MCF 10A (cell line): ENCODE measurements around the gene ADNP2. TPM values are rescaled to one million over a fixed set of nuclear protein-coding genes. Genes with fewer than 3 reads are reported as not detected.
A peak's percentile ranks its signal among the peaks of the same experiment; 100 is the strongest.

ENCODE experiments used
- BruUV-seq: library from RNA; stranded (reverse); fragments of 400-500 nt; replicated peaks from 2 replicates; lab custom pipeline; 2021; lab: Mats Ljungman, UMichigan
- CTCF ChIA-PET: fragments of 300-600 bp; sonication (Branson Sonifier 250); formaldehyde crosslinking; extraction: SDS; loops from one replicate; lab custom pipeline; 2021; ENCODE audit warnings: antibody characterized with exemption, inconsistent platforms; lab: Yijun Ruan, JAX
- POLR2A ChIA-PET: fragments of 300-600, 350-650 bp; sonication (Branson Sonifier 250); formaldehyde crosslinking; extraction: SDS; loops from one replicate; lab custom pipeline; 2020; ENCODE audit warnings: antibody characterized with exemption, inconsistent platforms; lab: Yijun Ruan, JAX
- DNase-seq: peaks from one replicate; pipeline ENCODE4 v3.0.0-alpha.2; 2018; ENCODE audit not compliant: unreplicated experiment
- H3K27ac Mint-ChIP-seq: one replicate; pipeline ENCODE4 v1.8.0; 2022; ENCODE audit warnings: mild to moderate bottlenecking, low read depth, mixed read lengths; ENCODE audit not compliant: unreplicated experiment
- H3K27me3 Mint-ChIP-seq: one replicate; pipeline ENCODE4 v1.8.0; 2022; ENCODE audit warnings: mixed read lengths; ENCODE audit not compliant: insufficient read depth, unreplicated experiment
- H3K36me3 Mint-ChIP-seq: one replicate; pipeline ENCODE4 v1.8.0; 2022; ENCODE audit warnings: mild to moderate bottlenecking, moderate library complexity, mixed read lengths; ENCODE audit not compliant: insufficient read depth, unreplicated experiment
- H3K4me1 Mint-ChIP-seq: one replicate; pipeline ENCODE4 v1.8.0; 2022; ENCODE audit warnings: mixed read lengths; ENCODE audit not compliant: insufficient read depth, unreplicated experiment
- H3K4me3 Mint-ChIP-seq: one replicate; pipeline ENCODE4 v1.8.0; 2022; ENCODE audit warnings: mild to moderate bottlenecking, moderate library complexity, mixed read lengths; ENCODE audit not compliant: unreplicated experiment
- H3K9me3 Mint-ChIP-seq: one replicate; pipeline ENCODE4 v1.8.0; 2022; ENCODE audit warnings: mixed read lengths; ENCODE audit not compliant: unreplicated experiment
- intact Hi-C: fragments of 100-400 bp; cut with micrococcal nuclease; formaldehyde crosslinking; loops from 2 replicates; pipeline ENCODE4 v1.14.1; 2022
- total RNA-seq: library from RNA; stranded (reverse); gene quantifications from 2 replicates; pipeline ENCODE4 v1.2.3, GENCODE V29; 2022
- TF ChIP-seq, protein P1 (sequence below): fragments of 200-600 bp; IDR thresholded peaks from one replicate; pipeline ENCODE4 v1.8.0; 2022; ENCODE audit warnings: antibody characterized with exemption, mild to moderate bottlenecking; ENCODE audit not compliant: unreplicated experiment

ADNP2 gene
- total RNA-seq, 1 experiment from 2014 or later, result 19.6 TPM

DNA sequence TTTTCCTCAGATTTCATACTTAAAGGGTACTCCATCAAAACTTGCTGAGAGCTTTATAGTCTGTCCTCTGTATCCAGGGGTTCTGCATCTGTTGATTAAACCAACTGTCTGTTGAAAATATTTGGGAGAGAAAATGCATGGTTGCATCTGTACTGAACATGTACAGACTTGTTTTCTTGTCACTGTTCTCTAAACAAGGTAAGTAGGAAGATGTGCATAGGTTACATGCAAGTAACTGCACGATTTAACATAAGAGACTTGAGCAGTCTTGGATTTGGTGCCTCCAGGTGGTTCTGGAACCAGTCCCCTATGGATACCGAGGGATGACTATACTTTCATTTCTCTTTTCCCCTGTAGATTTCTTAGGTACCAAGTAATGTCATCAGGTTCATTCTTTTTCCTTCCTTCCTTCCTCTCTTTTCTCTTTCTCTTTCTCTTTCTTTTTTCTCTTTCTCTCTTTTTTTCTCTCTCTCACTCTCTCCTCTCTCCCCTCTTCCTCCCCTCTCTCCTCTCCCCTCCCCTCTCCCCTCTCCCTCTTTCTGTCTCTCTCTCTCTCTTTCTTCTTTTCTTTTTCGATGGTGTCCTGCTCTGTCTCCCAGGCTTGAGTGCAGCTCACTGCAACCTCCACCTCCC, 23.2 kb downstream of the ADNP2 start:
- DNase-seq, result peak; percentile 16
- Mint-ChIP-seq H3K27ac (peak overlapping the region; percentile 85), H3K9me3 (no peaks in the 10 kb centered on the region), H3K36me3 (peaks cover 55% of the 10 kb centered on the region), H3K4me3 (peak overlapping the region; percentile 58), H3K27me3 (no peaks in the 10 kb centered on the region), H3K4me1 (peaks cover 24% of the 10 kb centered on the region)
- TF ChIP-seq, protein P1, sequence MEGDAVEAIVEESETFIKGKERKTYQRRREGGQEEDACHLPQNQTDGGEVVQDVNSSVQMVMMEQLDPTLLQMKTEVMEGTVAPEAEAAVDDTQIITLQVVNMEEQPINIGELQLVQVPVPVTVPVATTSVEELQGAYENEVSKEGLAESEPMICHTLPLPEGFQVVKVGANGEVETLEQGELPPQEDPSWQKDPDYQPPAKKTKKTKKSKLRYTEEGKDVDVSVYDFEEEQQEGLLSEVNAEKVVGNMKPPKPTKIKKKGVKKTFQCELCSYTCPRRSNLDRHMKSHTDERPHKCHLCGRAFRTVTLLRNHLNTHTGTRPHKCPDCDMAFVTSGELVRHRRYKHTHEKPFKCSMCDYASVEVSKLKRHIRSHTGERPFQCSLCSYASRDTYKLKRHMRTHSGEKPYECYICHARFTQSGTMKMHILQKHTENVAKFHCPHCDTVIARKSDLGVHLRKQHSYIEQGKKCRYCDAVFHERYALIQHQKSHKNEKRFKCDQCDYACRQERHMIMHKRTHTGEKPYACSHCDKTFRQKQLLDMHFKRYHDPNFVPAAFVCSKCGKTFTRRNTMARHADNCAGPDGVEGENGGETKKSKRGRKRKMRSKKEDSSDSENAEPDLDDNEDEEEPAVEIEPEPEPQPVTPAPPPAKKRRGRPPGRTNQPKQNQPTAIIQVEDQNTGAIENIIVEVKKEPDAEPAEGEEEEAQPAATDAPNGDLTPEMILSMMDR, result no peak
- ChIA-PET POLR2A (interaction anchor here (0.7 to 3.7 kb wide), 8 partner anchors 12 to 145 kb away, joined by 3 to 21 read pairs (median 7); partner anchors contain the start of genes RBFA and TXNL4A), CTCF (interaction anchor here (0.6 to 1.0 kb wide), 3 partner anchors 10 to 99 kb away, joined by 3 to 4 read pairs (median 3); no protein-coding TSS in a partner anchor)
- intact Hi-C loops, result no loop called here
- BruUV-seq, result no TSS peak

DNA sequence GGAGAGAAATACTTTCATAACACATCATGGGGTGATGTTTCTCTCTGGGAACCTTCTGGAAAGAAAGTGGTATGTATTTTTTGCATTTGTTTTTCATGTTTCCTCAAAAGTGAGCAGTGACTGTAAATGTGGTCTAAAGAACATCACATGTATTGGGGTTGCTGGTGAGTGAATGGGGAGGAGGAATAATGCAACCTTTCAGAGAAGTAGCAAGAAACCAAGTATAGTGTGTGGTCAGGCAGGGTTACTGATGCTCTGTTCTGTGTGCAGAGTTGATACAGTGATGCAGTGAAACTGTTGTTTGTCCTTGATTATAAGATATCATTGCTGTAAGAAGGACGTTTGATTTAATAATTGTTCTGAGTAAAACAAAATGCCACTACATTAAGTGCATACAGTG, 24.1 kb downstream of the ADNP2 start:
- ChIA-PET CTCF (no interaction called here), POLR2A (interaction anchor here (0.6 to 2.8 kb wide), 4 partner anchors 11 to 70 kb away, joined by 3 to 14 read pairs (median 6); no protein-coding TSS in a partner anchor)
- H3K9me3 Mint-ChIP-seq, result no peaks in the 10 kb centered on the region
- H3K4me3 Mint-ChIP-seq, result no peak overlapping the region
- H3K4me1 Mint-ChIP-seq, result peaks cover 24% of the 10 kb centered on the region
- no peaks in the 10 kb centered on the region for H3K27me3 Mint-ChIP-seq
- intact Hi-C loops, result no loop called here
- peaks cover 53% of the 10 kb centered on the region for H3K36me3 Mint-ChIP-seq
- TF ChIP-seq, protein P1, result no peak
- no TSS peak for BruUV-seq
- H3K27ac Mint-ChIP-seq, result peak overlapping the region; percentile 85
- DNase-seq, result no peak

DNA sequence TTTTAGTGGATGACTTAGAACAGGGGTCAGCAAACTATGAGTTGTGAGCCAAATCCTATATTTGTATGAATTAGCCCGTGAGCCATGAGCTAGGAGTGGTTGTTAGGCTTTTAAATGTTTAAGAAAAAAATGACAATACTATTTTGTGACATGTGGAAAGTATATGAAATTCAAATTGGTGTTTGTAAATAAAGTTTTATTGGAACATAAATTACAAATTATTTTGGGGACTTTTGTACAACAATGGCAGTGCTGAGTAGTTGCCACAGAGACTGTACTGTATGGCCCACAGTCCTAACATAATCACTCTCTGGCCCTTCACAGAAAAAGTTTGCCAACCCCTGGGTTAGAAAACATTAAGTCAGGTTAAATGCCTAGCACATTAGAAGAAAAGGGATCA, 26.1 kb downstream of the ADNP2 start:
- Mint-ChIP-seq H3K4me3 (no peak overlapping the region), H3K4me1 (peaks cover 24% of the 10 kb centered on the region)
- POLR2A ChIA-PET, result interaction anchor here (0.6 to 2.8 kb wide), 2 partner anchors 10 to 77 kb away, joined by 3 to 14 read pairs; no protein-coding TSS in a partner anchor

DNA sequence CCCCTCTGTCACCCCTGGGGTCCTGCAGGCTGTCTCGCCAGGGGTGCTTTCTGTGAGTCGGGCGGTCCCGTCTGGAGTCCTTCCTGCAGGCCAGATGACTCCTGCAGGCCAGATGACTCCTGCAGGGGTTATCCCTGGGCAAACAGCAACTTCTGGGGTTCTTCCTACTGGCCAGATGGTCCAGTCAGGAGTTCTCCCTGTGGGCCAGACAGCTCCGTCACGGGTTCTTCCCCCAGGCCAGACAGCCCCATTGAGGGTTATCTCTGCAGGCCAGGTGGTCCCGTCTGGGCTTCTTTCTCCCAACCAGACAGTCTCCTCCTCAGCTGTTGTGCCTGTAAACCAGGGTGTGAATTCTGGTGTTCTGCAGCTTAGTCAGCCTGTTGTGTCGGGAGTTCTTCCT, 27.6 kb downstream of the ADNP2 start:
- Mint-ChIP-seq H3K9me3 (no peaks in the 10 kb centered on the region), H3K27ac (no peak overlapping the region), H3K27me3 (no peaks in the 10 kb centered on the region), H3K4me1 (peaks cover 24% of the 10 kb centered on the region), H3K36me3 (peaks cover 73% of the 10 kb centered on the region), H3K4me3 (no peak overlapping the region)
- intact Hi-C loops, result no loop called here
- TF ChIP-seq, protein P1, result no peak
- no peak for DNase-seq
- ChIA-PET CTCF (interaction anchor here (0.5 to 1.0 kb wide), 2 partner anchors 33 to 191 kb away, joined by 3 to 4 read pairs; no protein-coding TSS in a partner anchor), POLR2A (interaction anchor here (1.1 kb wide), 1 partner anchor 8 kb away, joined by 4 read pairs; no protein-coding TSS in a partner anchor)
- no TSS peak for BruUV-seq

More for the DNA sequence above, 26.1 kb downstream of the ADNP2 start:
- TF ChIP-seq, protein P1, result no peak
- peaks cover 67% of the 10 kb centered on the region for H3K36me3 Mint-ChIP-seq
- no peaks in the 10 kb centered on the region for H3K27me3 Mint-ChIP-seq
- H3K27ac Mint-ChIP-seq, result no peak overlapping the region
- CTCF ChIA-PET, result interaction anchor here (1.1 to 2.0 kb wide), 3 partner anchors 8 to 22 kb away, joined by 4 to 9 read pairs (median 6); no protein-coding TSS in a partner anchor
- no peaks in the 10 kb centered on the region for H3K9me3 Mint-ChIP-seq
- intact Hi-C loops, result no loop called here
- no peak for DNase-seq
- BruUV-seq, result no TSS peak
